Ramos (cell line): ENCODE results near the gene MACC1.

ENCODE experiments used
- in situ Hi-C: fragments of 300-500 bp; cut with MboI; formaldehyde crosslinking; loops from one replicate; pipeline ENCODE4 v1.14.3; 2022; ENCODE audit warnings: low sequenced_read_pairs; ENCODE audit not compliant: unreplicated experiment

The MACC1 gene

GRCh38 chr7:20102982-20103381, 114.2 kb downstream of the MACC1 start:
- in situ Hi-C loops: no loop called here

- in situ Hi-C loops: no loop called here
These were observed 121.3 kb downstream of the MACC1 start for GRCh38 chr7:20095862-20096261.

GRCh38 chr7:20095436-20095835, 121.7 kb downstream of the MACC1 start:
- in situ Hi-C loops: no loop called here

GRCh38 chr7:20089431-20089830, 127.8 kb downstream of the MACC1 start:
- in situ Hi-C loops: no loop called here

- in situ Hi-C loops: no loop called here
These were observed 132.1 kb downstream of the MACC1 start for GRCh38 chr7:20085086-20085485.
